ENCODE results near the gene PCBP2.

GRCh38 chr12:53467880-53468279, 16.0 kb downstream of the PCBP2 start:
- TF ChIP-seq ZNF70 (CRISPR knock-in tag; IDR thresholded peaks at IDR 0.05) (no peak), ARNTL (CRISPR knock-in tag; IDR thresholded peaks at IDR 0.05; ENCODE audit: borderline replicate concordance, low read depth) (no peak), ZC3H10 (CRISPR knock-in tag; IDR thresholded peaks at IDR 0.05) (no peak), BACH2 (CRISPR knock-in tag; IDR thresholded peaks at IDR 0.05; ENCODE audit: borderline replicate concordance) (no peak), OSR1 (CRISPR knock-in tag; IDR thresholded peaks at IDR 0.05) (no peak), CREB5 (CRISPR knock-in tag; IDR thresholded peaks at IDR 0.05; ENCODE audit: low read depth) (no peak), ZFP30 (CRISPR knock-in tag; IDR thresholded peaks at IDR 0.05) (no peak), ESRRG (CRISPR knock-in tag; IDR thresholded peaks at IDR 0.05) (no peak)
